ENCODE measurements around the gene H2BW1.
"Not testable (repeated sequence)": the region's sequence is repeated elsewhere in the genome, so short reads cannot be mapped to it uniquely, and the experiment has no call there.

The H2BW1 gene

GRCh38 chrX:104018126-104018525, 4.6 kb upstream of the H2BW1 start:
- DNase-seq: no peak
- TF ChIP-seq EZH2phosphoT487 (IDR thresholded peaks at IDR 0.05; ENCODE audit: low read length) (no peak), CTCF (IDR thresholded peaks at IDR 0.05; ENCODE audit: low read length) (no peak), EZH2 (optimal IDR thresholded peaks at IDR 0.05; ENCODE audit: low read depth, low read length) (no peak)
- Histone ChIP-seq H3K27me3 (replicated peaks; ENCODE audit: insufficient read depth, low read length) (no peaks in the 10 kb centered on the region), H3K9me3 (replicated peaks; ENCODE audit: insufficient read depth, low read length) (no peaks in the 10 kb centered on the region), H3F3A (ENCODE audit: insufficient read depth, low read length) (no peaks in the 10 kb centered on the region), H2AFZ (ENCODE audit: low read length) (no peak overlapping the region), H3K4me3 (ENCODE audit: low read length) (no peak overlapping the region), H3K27ac (ENCODE audit: low read length) (no peak overlapping the region), H3K4me2 (ENCODE audit: low read depth, low read length) (no peak overlapping the region), H3K9ac (ENCODE audit: low read length) (no peak overlapping the region), H3K36me3 (replicated peaks; ENCODE audit: insufficient read depth, low read length) (no peaks in the 10 kb centered on the region), H4K20me1 (ENCODE audit: insufficient read depth, low read length) (no peaks in the 10 kb centered on the region), H3K4me1 (ENCODE audit: low read length) (no peaks in the 10 kb centered on the region), H3K9me2 (replicated peaks; ENCODE audit: insufficient read depth, low read length) (no peaks in the 10 kb centered on the region), H3K79me2 (ENCODE audit: low read length) (no peaks in the 10 kb centered on the region)

GRCh38 chrX:104015576-104015975, 2.1 kb upstream of the H2BW1 start:
- H3K4me3 ChIP-seq (ENCODE audit: low read length); H4K20me1 ChIP-seq (ENCODE audit: insufficient read depth, low read length); H3K36me3 ChIP-seq (replicated peaks; ENCODE audit: insufficient read depth, low read length); H2AFZ ChIP-seq (ENCODE audit: low read length); H3K9ac ChIP-seq (ENCODE audit: low read length); H3K4me2 ChIP-seq (ENCODE audit: low read depth, low read length); H3F3A ChIP-seq (ENCODE audit: insufficient read depth, low read length); DNase-seq; H3K27me3 ChIP-seq (replicated peaks; ENCODE audit: insufficient read depth, low read length); H3K9me2 ChIP-seq (replicated peaks; ENCODE audit: insufficient read depth, low read length); H3K9me3 ChIP-seq (replicated peaks; ENCODE audit: insufficient read depth, low read length); H3K27ac ChIP-seq (ENCODE audit: low read length); H3K79me2 ChIP-seq (ENCODE audit: low read length); H3K4me1 ChIP-seq (ENCODE audit: low read length): not testable (repeated sequence)

DNA sequence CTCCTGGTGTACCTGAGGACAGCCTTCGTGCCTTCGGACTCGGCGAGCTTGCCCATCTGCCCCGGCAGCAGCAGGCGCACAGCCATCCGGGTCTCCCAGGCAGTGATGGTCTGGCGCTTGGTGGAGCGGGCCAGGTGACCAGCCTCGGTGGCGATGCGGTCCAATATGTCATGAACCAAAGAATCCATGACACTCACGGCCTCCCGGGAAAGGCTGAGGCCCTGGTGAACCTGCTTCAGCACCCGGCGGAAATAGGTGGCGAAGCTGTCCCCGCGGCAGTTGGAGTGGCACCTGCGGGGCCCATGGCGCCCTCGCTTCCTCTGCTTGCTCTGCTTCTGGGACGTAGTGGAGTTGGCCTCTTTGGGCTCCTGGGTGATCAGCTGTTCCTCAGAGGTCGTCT, 350 bp downstream of the H2BW1 start:
- Histone ChIP-seq H3K27me3 (replicated peaks; ENCODE audit: insufficient read depth, low read length) (no peaks in the 10 kb centered on the region), H3K27ac (ENCODE audit: low read length) (no peak overlapping the region), H3K4me1 (ENCODE audit: low read length) (no peaks in the 10 kb centered on the region), H3K4me2 (ENCODE audit: low read depth, low read length) (no peak overlapping the region), H3K9me3 (replicated peaks; ENCODE audit: insufficient read depth, low read length) (no peaks in the 10 kb centered on the region), H3K4me3 (ENCODE audit: low read length) (no peak overlapping the region), H3K36me3 (replicated peaks; ENCODE audit: insufficient read depth, low read length) (no peaks in the 10 kb centered on the region), H3K9me2 (replicated peaks; ENCODE audit: insufficient read depth, low read length) (no peaks in the 10 kb centered on the region), H3K9ac (ENCODE audit: low read length) (no peak overlapping the region), H4K20me1 (ENCODE audit: insufficient read depth, low read length) (no peaks in the 10 kb centered on the region), H3F3A (ENCODE audit: insufficient read depth, low read length) (no peaks in the 10 kb centered on the region), H3K79me2 (ENCODE audit: low read length) (no peaks in the 10 kb centered on the region), H2AFZ (ENCODE audit: low read length) (no peak overlapping the region)
- no peak for DNase-seq
- no peak for TF ChIP-seq EZH2phosphoT487 (IDR thresholded peaks at IDR 0.05; ENCODE audit: low read length)
- TF ChIP-seq CTCF (IDR thresholded peaks at IDR 0.05; ENCODE audit: low read length): no peak
- TF ChIP-seq EZH2 (optimal IDR thresholded peaks at IDR 0.05; ENCODE audit: low read depth, low read length): no peak

GRCh38 chrX:104008831-104009230, 4.7 kb downstream of the H2BW1 start:
- Histone ChIP-seq H3K4me2 (ENCODE audit: low read depth, low read length) (no peak overlapping the region), H3K27me3 (replicated peaks; ENCODE audit: insufficient read depth, low read length) (no peaks in the 10 kb centered on the region), H3K27ac (ENCODE audit: low read length) (no peak overlapping the region), H3K9me2 (replicated peaks; ENCODE audit: insufficient read depth, low read length) (no peaks in the 10 kb centered on the region), H3K36me3 (replicated peaks; ENCODE audit: insufficient read depth, low read length) (no peaks in the 10 kb centered on the region), H3K4me3 (ENCODE audit: low read length) (no peak overlapping the region), H3K9ac (ENCODE audit: low read length) (no peak overlapping the region), H4K20me1 (ENCODE audit: insufficient read depth, low read length) (no peaks in the 10 kb centered on the region), H3F3A (ENCODE audit: insufficient read depth, low read length) (no peaks in the 10 kb centered on the region), H2AFZ (ENCODE audit: low read length) (no peak overlapping the region), H3K9me3 (replicated peaks; ENCODE audit: insufficient read depth, low read length) (no peaks in the 10 kb centered on the region), H3K79me2 (ENCODE audit: low read length) (no peaks in the 10 kb centered on the region), H3K4me1 (ENCODE audit: low read length) (no peaks in the 10 kb centered on the region)
- DNase-seq: no peak
- TF ChIP-seq CTCF (IDR thresholded peaks at IDR 0.05; ENCODE audit: low read length): no peak
- no peak for TF ChIP-seq EZH2phosphoT487 (IDR thresholded peaks at IDR 0.05; ENCODE audit: low read length)
- no peak for TF ChIP-seq EZH2 (optimal IDR thresholded peaks at IDR 0.05; ENCODE audit: low read depth, low read length)
